Activated CD8-positive, alpha-beta memory T cell treated with anti-CD3 and anti-CD28 coated beads for 24 hours (primary cell): Measurements from ENCODE around the gene HIPK1.

Experiments
- DNase-seq: peaks from one replicate; pipeline ENCODE4 v3.0.0-alpha.2; 2020

HIPK1 gene

GRCh38 chr1:113928941-113929749 lies at the start of gene HIPK1:
HIPK1 (plus strand) TSS chr1:113929324.
- peak; percentile 97 for DNase-seq

- no peak for DNase-seq
Measured at GRCh38 chr1:113879739-113880038, 49.4 kb upstream of the HIPK1 start.

GRCh38 chr1:113881661-113882060 lies 47.5 kb upstream of the HIPK1 start:
- no peak for DNase-seq

- no peak for DNase-seq
Measured at GRCh38 chr1:113886417-113887401, 42.4 kb upstream of the HIPK1 start.

- DNase-seq = no peak
Measured at GRCh38 chr1:113887402-113888175, 41.5 kb upstream of the HIPK1 start, which contains the start of gene BCL2L15. BCL2L15 (minus strand) TSS chr1:113887581; CDS start chr1:113887375, 206 bp downstream.

- no peak for DNase-seq
Measured at GRCh38 chr1:113890816-113891215, 38.3 kb upstream of the HIPK1 start.

- DNase-seq = no peak
Measured at GRCh38 chr1:113891631-113892220, 37.4 kb upstream of the HIPK1 start.

- no peak for DNase-seq
Measured at GRCh38 chr1:113893267-113893666, 35.9 kb upstream of the HIPK1 start.

- no peak for DNase-seq
Measured at GRCh38 chr1:113895098-113895497, 34.0 kb upstream of the HIPK1 start.

GRCh38 chr1:113895961-113896360 lies 33.2 kb upstream of the HIPK1 start:
- no peak for DNase-seq

GRCh38 chr1:113898241-113898814 lies 30.8 kb upstream of the HIPK1 start:
- DNase-seq = no peak

- DNase-seq = no peak
Measured at GRCh38 chr1:113899111-113899510, 30.0 kb upstream of the HIPK1 start.

GRCh38 chr1:113901191-113901590 lies 27.9 kb upstream of the HIPK1 start:
- no peak for DNase-seq

GRCh38 chr1:113903501-113904292 lies 25.4 kb upstream of the HIPK1 start:
- DNase-seq = no peak

- DNase-seq = no peak
Measured at GRCh38 chr1:113904293-113904673, 24.8 kb upstream of the HIPK1 start.

GRCh38 chr1:113904674-113905434 lies 24.3 kb upstream of the HIPK1 start, which contains the start of the genes AP4B1 and DCLRE1B:
AP4B1 (minus strand) TSS chr1:113904799; CDS start chr1:113904717, 82 bp downstream.
DCLRE1B (plus strand) TSS chr1:113905326; CDS start chr1:113905587, 261 bp downstream.
- DNase-seq = peak; percentile 97

GRCh38 chr1:113905435-113905861 lies 23.7 kb upstream of the HIPK1 start:
- DNase-seq = no peak

GRCh38 chr1:113912594-113913311 lies 16.4 kb upstream of the HIPK1 start:
- DNase-seq = no peak

GRCh38 chr1:113913312-113913668 lies 15.8 kb upstream of the HIPK1 start:
- no peak for DNase-seq
